ENCODE results near the gene MX1.
A peak's percentile ranks its signal among the peaks of the same experiment; 100 is the strongest.

Gene MX1

GRCh38 chr21:41483415-41483814 lies 57.4 kb downstream of the MX1 start:
- Histone ChIP-seq H3K9ac (ENCODE audit: low read depth in 1 of 2, low read length in 2 of 2) (no peak overlapping the region), H3K4me1 (ENCODE audit: control insufficient read depth in 2 of 2, insufficient read depth in 2 of 2, low read length in 2 of 2) (peaks cover 13 to 22% of the 10 kb centered on the region in 2 donors), H3K36me3 (ENCODE audit: control insufficient read depth in 2 of 2, insufficient read depth in 2 of 2, low read length in 2 of 2) (peaks cover 66 to 79% of the 10 kb centered on the region in 2 donors), H3K4me3 (ENCODE audit: low read length in 2 of 2) (no peak overlapping the region), H3K27ac (ENCODE audit: low read depth in 2 of 2, low read length in 2 of 2) (no peak overlapping the region), H3K27me3 (ENCODE audit: control insufficient read depth in 2 of 2, insufficient read depth in 2 of 2, low read length in 2 of 2) (no peaks in the 10 kb centered on the region), H3K9me3 (ENCODE audit: control insufficient read depth in 2 of 2, low read length in 2 of 2) (no peaks in the 10 kb centered on the region)

DNA sequence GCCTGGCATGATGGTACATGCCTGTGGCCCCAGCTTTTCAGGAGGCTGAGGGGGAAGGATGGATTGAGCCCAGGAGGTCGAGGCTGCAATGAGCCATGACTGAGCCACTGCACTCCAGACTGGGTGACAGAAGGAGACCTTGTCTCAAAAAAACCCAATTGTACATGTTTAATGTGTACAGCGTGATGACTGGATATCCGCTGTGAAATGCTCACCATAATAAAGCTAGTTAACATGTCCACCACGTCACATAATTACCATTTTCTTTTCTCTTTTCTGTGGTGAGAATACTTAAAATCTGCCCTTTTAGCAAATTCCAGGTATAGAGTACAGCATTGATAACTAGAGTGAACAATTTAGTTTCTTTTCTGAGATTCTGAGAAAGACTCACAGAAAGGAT lies 57.9 kb downstream of the MX1 start:
- Histone ChIP-seq H3K4me1 (ENCODE audit: control insufficient read depth in 2 of 2, insufficient read depth in 2 of 2, low read length in 2 of 2) (peaks cover 8 to 17% of the 10 kb centered on the region in 2 donors), H3K4me3 (ENCODE audit: low read length in 2 of 2) (no peak overlapping the region), H3K9me3 (ENCODE audit: control insufficient read depth in 2 of 2, low read length in 2 of 2) (no peaks in the 10 kb centered on the region), H3K36me3 (ENCODE audit: control insufficient read depth in 2 of 2, insufficient read depth in 2 of 2, low read length in 2 of 2) (peaks cover 64 to 79% of the 10 kb centered on the region in 2 donors), H3K27me3 (ENCODE audit: control insufficient read depth in 2 of 2, insufficient read depth in 2 of 2, low read length in 2 of 2) (no peaks in the 10 kb centered on the region), H3K27ac (ENCODE audit: low read depth in 2 of 2, low read length in 2 of 2) (no peak overlapping the region), H3K9ac (ENCODE audit: low read depth in 1 of 2, low read length in 2 of 2) (no peak overlapping the region)

DNA sequence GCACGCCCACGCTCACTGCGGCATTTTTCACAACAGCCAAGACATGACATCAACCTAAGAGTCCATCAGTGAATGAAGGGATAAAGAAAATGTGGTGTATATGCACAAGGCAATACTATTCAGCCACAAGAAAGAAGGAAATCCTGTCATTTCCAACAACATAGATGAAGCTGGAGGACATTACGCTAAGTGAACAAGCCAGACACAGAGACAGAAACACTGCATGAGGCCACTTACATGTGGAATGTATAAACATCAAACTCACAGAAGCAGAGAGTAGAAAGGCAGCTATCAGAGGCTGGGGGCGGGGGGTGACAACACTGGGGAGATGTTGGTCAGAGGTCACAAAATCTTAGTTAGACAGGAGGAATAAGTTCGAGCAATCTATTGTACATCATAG lies 61.0 kb downstream of the MX1 start:
- no peak overlapping the region for H3K27ac ChIP-seq (ENCODE audit: low read depth in 2 of 2, low read length in 2 of 2)
- H3K4me3 ChIP-seq (ENCODE audit: low read length in 2 of 2): no peak overlapping the region
- H3K9me3 ChIP-seq (ENCODE audit: control insufficient read depth in 2 of 2, low read length in 2 of 2): no peaks in the 10 kb centered on the region
- H3K27me3 ChIP-seq (ENCODE audit: control insufficient read depth in 2 of 2, insufficient read depth in 2 of 2, low read length in 2 of 2): no peaks in the 10 kb centered on the region
- H3K9ac ChIP-seq (ENCODE audit: low read depth in 1 of 2, low read length in 2 of 2): no peak overlapping the region
- H3K36me3 ChIP-seq (ENCODE audit: control insufficient read depth in 2 of 2, insufficient read depth in 2 of 2, low read length in 2 of 2): peaks cover 60 to 78% of the 10 kb centered on the region in 2 donors
- H3K4me1 ChIP-seq (ENCODE audit: control insufficient read depth in 2 of 2, insufficient read depth in 2 of 2, low read length in 2 of 2): peaks cover 0 to 3% of the 10 kb centered on the region in 2 donors

GRCh38 chr21:41488080-41488479 lies 62.0 kb downstream of the MX1 start:
- Histone ChIP-seq H3K27ac (ENCODE audit: low read depth in 2 of 2, low read length in 2 of 2) (no peak overlapping the region), H3K4me1 (ENCODE audit: control insufficient read depth in 2 of 2, insufficient read depth in 2 of 2, low read length in 2 of 2) (no peaks in the 10 kb centered on the region), H3K27me3 (ENCODE audit: control insufficient read depth in 2 of 2, insufficient read depth in 2 of 2, low read length in 2 of 2) (no peaks in the 10 kb centered on the region), H3K36me3 (ENCODE audit: control insufficient read depth in 2 of 2, insufficient read depth in 2 of 2, low read length in 2 of 2) (peaks cover 54 to 76% of the 10 kb centered on the region in 2 donors), H3K9me3 (ENCODE audit: control insufficient read depth in 2 of 2, low read length in 2 of 2) (no peaks in the 10 kb centered on the region), H3K9ac (ENCODE audit: low read depth in 1 of 2, low read length in 2 of 2) (no peak overlapping the region), H3K4me3 (ENCODE audit: low read length in 2 of 2) (no peak overlapping the region)

DNA sequence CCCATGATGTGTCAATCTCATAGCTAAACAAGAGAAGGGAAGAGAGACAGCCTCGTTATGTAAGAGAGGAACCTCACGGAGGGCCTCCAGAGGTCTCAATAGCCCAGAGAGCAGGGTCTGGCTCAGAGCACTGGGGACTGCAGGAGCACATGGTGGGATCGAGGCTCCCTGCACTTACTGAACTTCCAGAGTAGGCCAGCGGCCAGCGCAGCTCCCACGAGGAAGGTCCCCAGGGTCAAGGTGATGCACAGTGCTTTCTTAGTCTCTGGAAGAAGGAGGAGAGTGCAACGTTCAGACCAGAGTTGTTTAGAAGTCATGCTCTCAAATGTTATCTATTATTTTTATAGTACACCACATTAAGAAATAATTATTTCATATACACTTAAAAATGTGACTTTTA lies 63.3 kb downstream of the MX1 start:
- H3K27me3 ChIP-seq (ENCODE audit: control insufficient read depth in 2 of 2, insufficient read depth in 2 of 2, low read length in 2 of 2): no peaks in the 10 kb centered on the region
- no peak overlapping the region for H3K27ac ChIP-seq (ENCODE audit: low read depth in 2 of 2, low read length in 2 of 2)
- H3K36me3 ChIP-seq (ENCODE audit: control insufficient read depth in 2 of 2, insufficient read depth in 2 of 2, low read length in 2 of 2): peaks cover 61 to 82% of the 10 kb centered on the region in 2 donors
- no peaks in the 10 kb centered on the region for H3K4me1 ChIP-seq (ENCODE audit: control insufficient read depth in 2 of 2, insufficient read depth in 2 of 2, low read length in 2 of 2)
- no peak overlapping the region for H3K4me3 ChIP-seq (ENCODE audit: low read length in 2 of 2)
- H3K9ac ChIP-seq (ENCODE audit: low read depth in 1 of 2, low read length in 2 of 2): no peak overlapping the region
- H3K9me3 ChIP-seq (ENCODE audit: control insufficient read depth in 2 of 2, low read length in 2 of 2): no peaks in the 10 kb centered on the region

GRCh38 chr21:41490330-41490729 lies 64.3 kb downstream of the MX1 start:
- Histone ChIP-seq H3K9ac (ENCODE audit: low read depth in 1 of 2, low read length in 2 of 2) (no peak overlapping the region), H3K36me3 (ENCODE audit: control insufficient read depth in 2 of 2, insufficient read depth in 2 of 2, low read length in 2 of 2) (peaks cover 57 to 75% of the 10 kb centered on the region in 2 donors), H3K9me3 (ENCODE audit: control insufficient read depth in 2 of 2, low read length in 2 of 2) (no peaks in the 10 kb centered on the region), H3K27me3 (ENCODE audit: control insufficient read depth in 2 of 2, insufficient read depth in 2 of 2, low read length in 2 of 2) (no peaks in the 10 kb centered on the region), H3K4me1 (ENCODE audit: control insufficient read depth in 2 of 2, insufficient read depth in 2 of 2, low read length in 2 of 2) (no peaks in the 10 kb centered on the region), H3K4me3 (ENCODE audit: low read length in 2 of 2) (no peak overlapping the region), H3K27ac (ENCODE audit: low read depth in 2 of 2, low read length in 2 of 2) (no peak overlapping the region)

GRCh38 chr21:41491412-41491811 lies 65.4 kb downstream of the MX1 start:
- H3K9ac ChIP-seq (ENCODE audit: low read depth in 1 of 2, low read length in 2 of 2): no peak overlapping the region
- no peak overlapping the region for H3K27ac ChIP-seq (ENCODE audit: low read depth in 2 of 2, low read length in 2 of 2)
- H3K27me3 ChIP-seq (ENCODE audit: control insufficient read depth in 2 of 2, insufficient read depth in 2 of 2, low read length in 2 of 2): no peaks in the 10 kb centered on the region
- no peaks in the 10 kb centered on the region for H3K9me3 ChIP-seq (ENCODE audit: control insufficient read depth in 2 of 2, low read length in 2 of 2)
- H3K36me3 ChIP-seq (ENCODE audit: control insufficient read depth in 2 of 2, insufficient read depth in 2 of 2, low read length in 2 of 2): peaks cover 53 to 71% of the 10 kb centered on the region in 2 donors
- no peak overlapping the region for H3K4me3 ChIP-seq (ENCODE audit: low read length in 2 of 2)
- H3K4me1 ChIP-seq (ENCODE audit: control insufficient read depth in 2 of 2, insufficient read depth in 2 of 2, low read length in 2 of 2): no peaks in the 10 kb centered on the region

- H3K9ac ChIP-seq (ENCODE audit: low read depth in 1 of 2, low read length in 2 of 2): no peak overlapping the region
- H3K36me3 ChIP-seq (ENCODE audit: control insufficient read depth in 2 of 2, insufficient read depth in 2 of 2, low read length in 2 of 2): peaks cover 37 to 55% of the 10 kb centered on the region in 2 donors
- no peaks in the 10 kb centered on the region for H3K27me3 ChIP-seq (ENCODE audit: control insufficient read depth in 2 of 2, insufficient read depth in 2 of 2, low read length in 2 of 2)
- H3K9me3 ChIP-seq (ENCODE audit: control insufficient read depth in 2 of 2, low read length in 2 of 2): no peaks in the 10 kb centered on the region
- H3K4me3 ChIP-seq (ENCODE audit: low read length in 2 of 2): no peak overlapping the region
- H3K4me1 ChIP-seq (ENCODE audit: control insufficient read depth in 2 of 2, insufficient read depth in 2 of 2, low read length in 2 of 2): peaks cover 14 to 18% of the 10 kb centered on the region in 2 donors
- no peak overlapping the region for H3K27ac ChIP-seq (ENCODE audit: low read depth in 2 of 2, low read length in 2 of 2)
Measured at GRCh38 chr21:41494242-41494641, 68.2 kb downstream of the MX1 start.

DNA sequence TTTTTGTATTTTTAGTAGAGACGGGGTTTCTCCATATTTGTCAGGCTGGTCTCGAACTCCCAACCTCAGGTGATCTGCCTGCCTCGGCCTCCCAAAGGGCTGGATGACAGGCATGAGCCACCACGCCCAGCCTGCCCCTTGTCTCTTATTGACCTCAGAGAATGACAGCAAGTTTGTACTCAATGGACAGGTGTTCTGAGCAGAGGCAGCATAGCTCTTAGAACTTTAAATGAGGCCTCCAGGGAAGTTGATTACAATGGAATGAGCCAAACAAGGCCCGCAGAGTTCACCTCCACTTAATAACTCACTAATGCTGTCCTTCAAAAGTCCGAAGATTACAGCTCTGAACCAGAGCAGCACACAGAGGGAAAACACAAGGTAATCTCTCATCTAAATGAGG lies 71.0 kb downstream of the MX1 start:
- Histone ChIP-seq H3K36me3 (ENCODE audit: control insufficient read depth in 2 of 2, insufficient read depth in 2 of 2, low read length in 2 of 2) (peaks cover 23 to 39% of the 10 kb centered on the region in 2 donors), H3K27ac (ENCODE audit: low read depth in 2 of 2, low read length in 2 of 2) (no peak overlapping the region), H3K4me1 (ENCODE audit: control insufficient read depth in 2 of 2, insufficient read depth in 2 of 2, low read length in 2 of 2) (peaks cover 33 to 42% of the 10 kb centered on the region in 2 donors), H3K9ac (ENCODE audit: low read depth in 1 of 2, low read length in 2 of 2) (no peak overlapping the region), H3K4me3 (ENCODE audit: low read length in 2 of 2) (no peak overlapping the region), H3K9me3 (ENCODE audit: control insufficient read depth in 2 of 2, low read length in 2 of 2) (no peaks in the 10 kb centered on the region), H3K27me3 (ENCODE audit: control insufficient read depth in 2 of 2, insufficient read depth in 2 of 2, low read length in 2 of 2) (no peaks in the 10 kb centered on the region)

DNA sequence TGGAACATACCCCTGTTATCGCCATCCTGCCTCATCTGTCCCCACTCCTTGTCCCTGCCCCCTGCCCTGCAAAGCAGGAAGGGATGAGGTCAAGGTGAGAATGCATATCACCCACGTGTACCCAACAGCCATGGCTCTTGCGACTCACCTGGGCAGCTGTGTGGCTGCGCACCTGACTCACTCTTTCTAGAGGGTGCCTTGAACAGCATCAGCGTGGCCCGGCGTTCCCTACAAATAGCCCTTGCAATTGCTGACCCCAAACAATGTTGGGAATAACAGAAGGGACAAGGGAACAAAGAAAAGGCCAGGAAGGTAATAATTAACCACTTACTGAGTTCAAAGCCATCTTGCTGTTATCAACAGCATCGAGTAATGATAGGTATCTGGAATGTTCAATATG lies 71.7 kb downstream of the MX1 start:
- Histone ChIP-seq H3K9ac (ENCODE audit: low read depth in 1 of 2, low read length in 2 of 2) (no peak overlapping the region), H3K4me1 (ENCODE audit: control insufficient read depth in 2 of 2, insufficient read depth in 2 of 2, low read length in 2 of 2) (peaks cover 41 to 48% of the 10 kb centered on the region in 2 donors), H3K9me3 (ENCODE audit: control insufficient read depth in 2 of 2, low read length in 2 of 2) (no peaks in the 10 kb centered on the region), H3K27me3 (ENCODE audit: control insufficient read depth in 2 of 2, insufficient read depth in 2 of 2, low read length in 2 of 2) (no peaks in the 10 kb centered on the region), H3K4me3 (ENCODE audit: low read length in 2 of 2) (no peak overlapping the region), H3K27ac (ENCODE audit: low read depth in 2 of 2, low read length in 2 of 2) (peak overlapping the region in 1 of 2 donors; percentile 32), H3K36me3 (ENCODE audit: control insufficient read depth in 2 of 2, insufficient read depth in 2 of 2, low read length in 2 of 2) (peaks cover 26 to 40% of the 10 kb centered on the region in 2 donors)

- Histone ChIP-seq H3K4me1 (ENCODE audit: control insufficient read depth in 2 of 2, insufficient read depth in 2 of 2, low read length in 2 of 2) (peaks cover 53 to 69% of the 10 kb centered on the region in 2 donors), H3K27ac (ENCODE audit: low read depth in 2 of 2, low read length in 2 of 2) (peak overlapping the region; percentile 88 to 97), H3K9ac (ENCODE audit: low read depth in 1 of 2, low read length in 2 of 2) (peak overlapping the region; percentile 26 to 61), H3K36me3 (ENCODE audit: control insufficient read depth in 2 of 2, insufficient read depth in 2 of 2, low read length in 2 of 2) (peaks cover 9 to 32% of the 10 kb centered on the region in 2 donors), H3K9me3 (ENCODE audit: control insufficient read depth in 2 of 2, low read length in 2 of 2) (no peaks in the 10 kb centered on the region), H3K4me3 (ENCODE audit: low read length in 2 of 2) (peak overlapping the region; percentile 20 to 37), H3K27me3 (ENCODE audit: control insufficient read depth in 2 of 2, insufficient read depth in 2 of 2, low read length in 2 of 2) (no peaks in the 10 kb centered on the region)
Measured at GRCh38 chr21:41499920-41500319, 73.9 kb downstream of the MX1 start.

Measured in mucosa of rectum (tissue), 2 donors.